ENCODE data around the gene TXNDC8. TPM values are rescaled to one million over a fixed set of nuclear protein-coding genes. Genes with fewer than 3 reads are reported as not detected.

TXNDC8 gene
- total RNA-seq, result not detected in 2 replicates

DNA sequence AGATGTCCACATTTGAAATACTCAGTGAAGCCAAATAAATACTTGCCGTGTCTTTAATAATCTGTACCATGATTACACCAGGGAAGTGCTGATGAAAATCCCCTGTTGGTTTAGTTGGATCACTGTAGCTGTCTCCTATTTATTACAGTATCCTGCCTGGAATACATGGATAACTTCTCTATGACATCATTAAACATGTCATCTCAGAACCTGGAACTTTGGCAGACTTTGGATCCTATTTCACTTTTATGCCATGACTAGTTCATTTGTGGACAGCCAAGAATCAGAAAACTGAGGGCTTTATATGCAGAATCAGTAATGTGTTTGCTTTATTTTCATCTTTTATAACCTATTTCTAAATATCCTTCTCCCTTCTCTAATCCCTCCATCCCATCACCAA, at the start of gene TXNDC8:
TSS of gene TXNDC8 (minus strand) at position 137 of the 400 bp plus-strand sequence.

GRCh38 chr9:110256380-110257096, 81.1 kb downstream of the TXNDC8 start, which contains the start of gene TXN:
TSS of gene TXN (minus strand) at chr9:110256507. CDS start at chr9:110256435, 72 bp downstream.

Small RNA genes within 50 kb of the gene (small RNA-seq; reads per million reads assigned to genes)
- gene RNU6-1039P, result not detected

Other genes with a start within 250 kb of the TXNDC8 start
- gene C9orf152, start 129.7 kb downstream of the TXNDC8 start, total RNA-seq, result not detected in 2 replicates
- 177 and 267 TPM in 2 replicates for gene TXN, start 81.4 kb downstream of the TXNDC8 start, total RNA-seq
- gene SVEP1, start 241.9 kb upstream of the TXNDC8 start, total RNA-seq, result 107 and 127 TPM in 2 replicates

Measured in hair follicle dermal papilla cell (primary cell).